ENCODE results near the gene ZNF516.

GRCh38 chr18:76441668-76442412 lies 53.2 kb downstream of the ZNF516 start:
- TF ChIP-seq CTCF (IDR thresholded peaks at IDR 0.05; ENCODE audit: low read depth, low read length, poor library complexity, severe bottlenecking) (no peak), EZH2phosphoT487 (IDR thresholded peaks at IDR 0.05; ENCODE audit: borderline replicate concordance, low read length) (no peak)

All from DOHH2 (cell line).